HG02870 (cell line): ENCODE data around the gene LCN12.

ENCODE experiments used
- ATAC-seq: cut with Tn5 transposase; IDR thresholded peaks from one replicate; pipeline ENCODE4 v1.9.1; 2021; ENCODE audit warnings: mild to moderate bottlenecking, moderate library complexity; ENCODE audit not compliant: unreplicated experiment

LCN12 gene

GRCh38 chr9:136972335-136972734 lies 20.3 kb downstream of the LCN12 start:
- ATAC-seq, result no peak

- ATAC-seq, result no peak
Measured at GRCh38 chr9:136972743-136973142, 20.7 kb downstream of the LCN12 start.

DNA sequence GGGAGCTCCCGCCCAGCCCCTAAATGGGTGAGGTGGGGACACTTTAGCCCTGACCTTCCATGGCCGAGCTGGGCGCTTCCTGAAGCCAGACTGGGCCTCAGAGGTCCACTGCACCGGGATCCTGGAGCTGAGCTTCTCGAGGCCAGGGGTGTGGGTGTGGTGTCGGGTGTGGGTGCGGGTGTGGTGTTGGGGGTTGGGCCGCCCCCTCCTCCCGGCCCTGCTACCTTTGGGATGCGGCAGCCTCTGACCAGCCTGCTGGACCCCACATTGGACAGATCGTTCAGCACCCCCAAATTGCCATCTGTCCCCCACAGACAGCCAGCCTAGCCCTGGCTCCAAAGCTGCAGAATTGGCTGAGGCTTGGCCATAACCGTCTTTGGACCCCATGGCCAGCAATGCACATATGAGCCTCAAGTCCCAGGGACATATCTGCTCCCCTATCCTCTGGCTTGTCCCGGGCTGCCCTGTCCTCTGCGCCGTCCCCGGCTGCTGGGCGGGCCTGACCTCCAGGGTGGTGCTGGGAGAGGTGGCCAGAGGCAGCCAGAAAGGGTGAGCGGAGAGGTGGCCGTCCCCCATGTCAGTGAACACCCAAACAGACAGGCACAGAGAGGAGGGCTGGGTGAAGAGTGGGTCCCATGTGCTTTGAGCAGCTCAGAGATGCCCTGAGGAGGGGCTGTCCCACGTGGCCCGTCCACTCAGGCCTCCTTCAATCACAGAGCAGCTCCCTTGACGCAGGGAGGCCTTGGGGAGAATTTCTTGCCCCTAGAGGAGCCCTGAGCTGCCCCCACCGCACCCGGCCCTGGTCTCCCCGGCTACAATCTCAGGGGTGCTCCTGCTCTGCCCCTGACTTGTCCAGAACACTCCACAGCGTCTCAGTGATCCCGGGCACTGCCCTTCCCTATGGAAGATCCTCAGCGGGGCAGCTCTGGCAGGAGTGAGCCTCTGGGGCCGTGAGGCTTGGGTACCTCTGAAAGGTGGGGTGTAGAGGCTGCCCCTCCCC lies 21.8 kb downstream of the LCN12 start:
- no peak for ATAC-seq

GRCh38 chr9:136974817-136975535 lies 22.9 kb downstream of the LCN12 start:
- ATAC-seq, result no peak

- ATAC-seq, result no peak
Measured at GRCh38 chr9:136975644-136976043, 23.6 kb downstream of the LCN12 start.

- no peak for ATAC-seq
Measured at GRCh38 chr9:136977223-136977622, 25.1 kb downstream of the LCN12 start, which contains the start of gene PTGDS. TSS of gene PTGDS (plus strand) at chr9:136977504. CDS start at chr9:136977579, 75 bp downstream.

GRCh38 chr9:136977649-136978072 lies 25.6 kb downstream of the LCN12 start:
- no peak for ATAC-seq

DNA sequence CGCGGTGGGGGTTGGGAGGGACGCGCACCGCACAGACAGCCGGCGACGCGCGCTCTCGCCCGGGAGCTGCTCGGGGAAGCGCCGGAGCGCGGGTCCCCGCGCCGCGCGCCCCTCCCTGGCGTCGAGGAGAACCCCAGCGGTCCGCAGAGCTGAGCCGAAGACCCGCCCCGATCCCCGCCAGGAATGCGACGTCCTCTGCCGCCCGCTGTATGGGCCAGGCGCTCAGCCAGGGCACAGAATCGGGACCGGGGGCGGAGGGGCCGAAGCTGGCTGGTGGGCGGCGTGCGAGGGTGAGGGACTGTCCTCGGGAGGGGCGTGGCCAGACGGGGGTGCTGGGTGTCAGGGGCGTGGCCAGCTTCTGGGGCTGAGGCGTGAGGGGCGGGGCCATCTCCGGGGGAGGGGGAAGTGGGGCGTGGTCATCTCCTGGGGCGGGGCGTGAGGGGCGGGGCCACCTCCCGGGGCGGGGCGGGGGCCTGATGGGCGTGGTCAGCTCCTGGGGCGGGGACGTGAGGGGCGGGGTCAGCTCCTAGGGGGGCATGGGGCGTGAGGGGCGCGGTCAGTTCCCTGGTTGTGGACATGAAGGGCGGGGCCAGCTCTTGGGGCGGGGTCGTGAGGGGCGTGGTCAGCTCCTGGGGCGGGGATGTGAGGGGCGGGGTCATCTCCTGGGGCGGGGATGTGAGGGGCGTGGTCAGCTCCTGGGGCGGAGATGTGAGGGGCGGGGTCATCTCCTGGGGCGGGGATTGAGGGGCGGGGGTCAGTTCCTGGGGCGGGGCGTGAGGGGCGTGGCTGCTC lies 26.2 kb downstream of the LCN12 start:
- ATAC-seq, result no peak

DNA sequence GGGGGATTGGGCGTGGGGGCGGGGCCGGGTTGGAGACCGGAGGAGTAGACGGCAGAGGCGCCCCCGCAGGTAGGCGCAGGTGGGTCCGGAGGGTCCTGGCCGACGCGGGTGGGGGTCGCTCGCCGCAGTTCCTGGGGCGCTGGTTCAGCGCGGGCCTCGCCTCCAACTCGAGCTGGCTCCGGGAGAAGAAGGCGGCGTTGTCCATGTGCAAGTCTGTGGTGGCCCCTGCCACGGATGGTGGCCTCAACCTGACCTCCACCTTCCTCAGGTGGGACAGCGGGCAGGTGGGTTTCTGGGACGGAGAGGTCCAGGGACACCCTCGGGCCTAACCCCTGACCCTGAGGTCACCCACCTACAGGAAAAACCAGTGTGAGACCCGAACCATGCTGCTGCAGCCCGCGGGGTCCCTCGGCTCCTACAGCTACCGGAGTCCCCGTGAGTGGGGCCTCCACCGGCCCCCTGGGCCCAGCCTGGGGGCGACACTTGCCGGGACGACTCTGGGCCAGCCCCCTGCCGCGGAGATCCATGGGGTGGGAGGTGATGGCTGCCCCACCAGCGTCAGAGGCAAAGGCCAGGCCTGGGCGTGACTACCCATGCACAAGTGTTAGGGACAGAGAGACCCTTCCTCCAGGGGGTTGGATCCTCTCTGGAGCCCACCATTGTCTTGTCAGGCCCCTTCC lies 26.9 kb downstream of the LCN12 start:
- ATAC-seq, result no peak

- no peak for ATAC-seq
Measured at GRCh38 chr9:136979769-136980587, 27.9 kb downstream of the LCN12 start.

- no peak for ATAC-seq
Measured at GRCh38 chr9:136980669-136981478, 28.8 kb downstream of the LCN12 start.

DNA sequence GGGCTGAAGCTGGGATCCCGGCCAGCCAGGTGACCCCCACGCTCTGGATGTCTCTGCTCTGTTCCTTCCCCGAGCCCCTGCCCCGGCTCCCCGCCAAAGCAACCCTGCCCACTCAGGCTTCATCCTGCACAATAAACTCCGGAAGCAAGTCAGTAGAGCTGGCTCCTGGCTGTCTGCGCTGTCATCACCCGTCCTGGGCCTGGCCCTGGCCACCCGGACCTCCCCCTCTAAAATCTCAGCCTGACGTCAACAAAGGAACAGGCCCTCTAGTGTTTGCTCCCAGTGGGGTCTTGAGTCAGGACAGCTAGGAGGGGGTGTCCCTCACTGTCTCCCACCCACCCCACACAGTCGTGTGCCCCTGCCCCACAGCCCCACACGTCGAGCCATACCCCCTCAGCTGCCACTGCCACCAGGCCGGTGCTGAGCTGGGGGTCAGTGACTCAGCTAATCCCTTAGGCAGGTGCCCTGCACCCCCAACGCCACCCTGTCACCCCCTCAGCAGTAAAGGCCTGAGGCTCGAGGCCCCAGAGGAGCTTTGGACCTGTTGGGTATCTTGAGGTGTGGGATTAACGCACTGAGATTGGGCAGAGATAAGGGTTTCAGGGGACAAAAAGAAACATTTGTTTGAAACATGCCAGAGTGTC lies 29.6 kb downstream of the LCN12 start:
- ATAC-seq, result no peak

DNA sequence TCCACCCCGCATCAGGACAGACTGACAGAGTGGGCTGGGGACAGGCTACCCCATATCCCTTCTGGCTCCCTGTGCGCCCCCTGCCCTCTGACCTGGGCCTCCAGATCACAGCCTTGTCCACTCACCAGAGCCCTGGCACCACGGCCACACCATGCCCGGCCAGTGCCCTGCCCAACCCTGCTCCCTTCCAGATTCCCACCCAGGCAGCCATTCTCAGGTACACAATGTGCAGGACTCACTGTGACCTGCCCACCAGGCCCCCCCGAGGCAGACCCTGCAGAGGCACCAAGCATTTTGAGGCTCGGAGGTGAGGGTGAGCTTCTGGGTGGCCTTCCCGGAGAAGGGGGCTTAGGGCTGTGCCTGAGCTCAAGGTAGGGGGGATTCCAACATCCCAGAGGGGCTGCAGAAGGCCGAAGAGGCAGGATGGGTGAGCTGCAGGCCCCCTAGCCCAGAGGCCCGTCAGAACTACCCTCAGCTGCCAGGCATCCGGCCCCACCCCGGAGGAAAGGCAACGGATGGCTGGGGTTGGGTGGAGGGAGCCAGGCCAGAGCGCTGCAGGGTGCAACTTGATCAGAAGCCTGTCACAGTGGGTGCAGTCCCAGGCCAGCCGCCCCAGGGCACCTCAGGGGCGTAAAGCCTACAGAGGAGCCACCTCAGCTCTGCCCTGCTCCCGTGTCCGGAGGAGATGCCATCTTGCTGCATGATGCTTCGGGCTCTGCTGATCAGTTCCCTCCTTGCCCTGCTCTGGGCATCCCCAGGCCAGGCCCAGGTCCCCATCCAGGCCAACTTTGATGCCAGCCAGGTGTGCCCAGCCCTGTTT lies 30.4 kb downstream of the LCN12 start, which contains the start of gene LCNL1:
LCNL1 (plus strand) TSS at position 762 of the 820 bp plus-strand sequence. CDS start 594 bp downstream, outside the sequence.
- no peak for ATAC-seq

DNA sequence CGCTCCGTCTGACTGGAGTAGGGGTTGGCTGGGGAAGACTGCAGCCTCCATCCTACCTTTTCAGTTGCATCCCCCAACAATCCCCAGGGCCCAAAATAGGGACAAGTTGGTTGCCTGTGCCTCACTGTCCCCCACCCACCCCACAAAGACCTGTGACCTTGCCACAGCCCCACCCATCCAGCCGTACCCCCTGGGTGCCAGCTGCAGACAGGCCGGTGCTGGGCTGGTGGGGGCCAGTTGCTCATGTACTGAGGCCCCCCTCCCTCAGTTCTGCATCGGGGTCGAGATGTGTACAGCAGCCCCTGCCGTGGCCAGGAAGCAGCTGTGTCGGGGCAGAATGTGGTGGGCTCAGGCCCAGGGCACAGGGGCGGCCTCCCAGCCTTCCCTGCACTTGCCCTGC lies 31.1 kb downstream of the LCN12 start:
- no peak for ATAC-seq

DNA sequence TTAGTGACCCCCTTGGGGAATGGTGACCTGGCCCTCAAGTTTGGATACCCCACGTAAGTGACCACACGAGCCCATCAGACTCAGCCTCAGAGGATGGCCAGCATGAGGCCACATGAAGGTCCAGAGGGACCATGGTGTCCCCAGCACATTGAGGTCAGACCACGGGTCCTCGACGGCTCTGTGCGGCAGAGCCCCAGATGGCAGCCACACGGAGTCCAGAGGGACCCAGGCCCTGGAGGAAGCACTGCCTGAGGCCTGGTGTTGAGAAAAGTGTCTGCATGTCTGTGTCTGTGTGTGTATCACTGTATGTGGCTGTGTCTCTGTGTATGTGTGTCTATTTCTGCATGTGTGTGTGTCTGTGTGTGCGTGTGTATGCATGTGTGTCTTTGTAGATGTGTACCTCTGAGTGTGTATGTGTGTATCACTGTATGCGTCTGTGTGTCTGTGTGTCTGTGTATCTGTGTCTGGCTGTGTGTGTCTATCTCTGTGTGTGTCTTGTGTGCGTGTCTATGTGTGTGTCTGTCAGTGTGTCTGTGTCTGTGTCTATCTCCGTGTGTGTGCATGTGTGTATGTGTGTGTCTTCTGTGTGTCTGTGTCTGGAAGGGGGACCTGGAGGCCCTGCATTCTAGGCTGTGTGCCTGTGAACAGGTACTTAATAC lies 31.7 kb downstream of the LCN12 start:
- no peak for ATAC-seq

- ATAC-seq, result no peak
Measured at GRCh38 chr9:136984464-136985026, 32.5 kb downstream of the LCN12 start.
